ENCODE data around the gene SKAP1.
"Not testable (repeated sequence)": the region's sequence is repeated elsewhere in the genome, so short reads cannot be mapped to it uniquely, and the experiment has no call there.

SKAP1 gene

GRCh38 chr17:48276776-48277175 is 153.2 kb downstream of the SKAP1 start:
- DNase-seq = no peak

- no peak for DNase-seq
These were observed 159.1 kb downstream of the SKAP1 start for GRCh38 chr17:48270899-48271298.

- no peak for DNase-seq
These were observed 160.8 kb downstream of the SKAP1 start for GRCh38 chr17:48269209-48269608.

GRCh38 chr17:48263731-48264035 is 166.3 kb downstream of the SKAP1 start:
- no peak for DNase-seq

GRCh38 chr17:48262982-48263730 is 166.9 kb downstream of the SKAP1 start:
- no peak for DNase-seq

GRCh38 chr17:48261297-48261880 is 168.6 kb downstream of the SKAP1 start:
- no peak for DNase-seq

GRCh38 chr17:48259694-48260291 is 170.2 kb downstream of the SKAP1 start:
- no peak for DNase-seq

GRCh38 chr17:48258331-48258730 is 171.7 kb downstream of the SKAP1 start:
- no peak for DNase-seq

- DNase-seq = no peak
These were observed 174.3 kb downstream of the SKAP1 start for GRCh38 chr17:48255759-48256158.

- DNase-seq = no peak
These were observed 175.1 kb downstream of the SKAP1 start for GRCh38 chr17:48254896-48255295.

- no peak for DNase-seq
These were observed 176.0 kb downstream of the SKAP1 start for GRCh38 chr17:48253975-48254374.

- DNase-seq = no peak
These were observed 178.1 kb downstream of the SKAP1 start for GRCh38 chr17:48251950-48252349.

GRCh38 chr17:48250949-48251348 is 179.1 kb downstream of the SKAP1 start:
- DNase-seq = no peak

GRCh38 chr17:48250059-48250458 is 180.0 kb downstream of the SKAP1 start:
- DNase-seq = not testable (repeated sequence)

- DNase-seq = no peak
These were observed 182.4 kb downstream of the SKAP1 start for GRCh38 chr17:48247603-48248002.

GRCh38 chr17:48247038-48247437 is 183.0 kb downstream of the SKAP1 start:
- DNase-seq = no peak

- DNase-seq = no peak
These were observed 183.4 kb downstream of the SKAP1 start for GRCh38 chr17:48246612-48247011.

GRCh38 chr17:48245465-48246033 is 184.5 kb downstream of the SKAP1 start:
- DNase-seq = not testable (repeated sequence)

GRCh38 chr17:48244814-48245213 is 185.2 kb downstream of the SKAP1 start:
- DNase-seq = no peak

GRCh38 chr17:48244121-48244711 is 185.8 kb downstream of the SKAP1 start:
- DNase-seq = no peak

- DNase-seq = no peak
These were observed 188.1 kb downstream of the SKAP1 start for GRCh38 chr17:48241770-48242497.

- DNase-seq = no peak
These were observed 188.9 kb downstream of the SKAP1 start for GRCh38 chr17:48241131-48241591.

GRCh38 chr17:48240562-48241130 is 189.4 kb downstream of the SKAP1 start:
- no peak for DNase-seq

Data from NCI-H446 treated with DMSO at 0.1 percent for 48 hours (cell line).